HCT116 (cell line): ENCODE results near the gene CNPPD1. TPM values are rescaled to one million over a fixed set of nuclear protein-coding genes. Genes with fewer than 3 reads are reported as not detected.

Source experiments
- ATAC-seq: fragments of 200-7000 bp; cut with Tn5 transposase; 2 replicates; pipeline ENCODE4 v1.9.1; 2020; ENCODE audit warnings: mild to moderate bottlenecking, moderate library complexity
- BruUV-seq: library from RNA; stranded (reverse); fragments of 400-500 nt; replicated peaks from 2 replicates; lab custom pipeline; 2021; lab: Mats Ljungman, UMichigan
- CTCF ChIA-PET: fragments of 300-600 bp; sonication (Branson Sonifier 250); formaldehyde crosslinking; loops from one replicate; lab custom pipeline; 2021; ENCODE audit warnings: antibody characterized with exemption; lab: Charles Lee
- POLR2A ChIA-PET: fragments of 300-600, 350-600 bp; sonication (Branson Sonifier 250); formaldehyde crosslinking; loops from one replicate; lab custom pipeline; 2021; ENCODE audit warnings: antibody characterized with exemption; lab: Charles Lee
- RAD21 ChIA-PET, 2 experiments: fragments of 300-600 bp; sonication (Branson Sonifier 250); formaldehyde crosslinking; loops; one replicate each; lab custom pipeline; 2023; ENCODE audit warnings: low total read pairs in 2 of 2; ENCODE audit not compliant: uncharacterized antibody in 2 of 2, unreplicated experiment in 2 of 2, low non-redundant PET in 1 of 2; lab: Charles Lee
- DNase-seq: peaks from one replicate; pipeline ENCODE4 v3.0.0-alpha.2; 2010; ENCODE audit warnings: low read depth, low spot score
- H2AFZ ChIP-seq: fragments of 200-600 bp; shearing (Covaris generic), sonication (generic); 2 replicates; pipeline ENCODE4 v1.6.1; 2017; ENCODE audit warnings: low read depth, mixed run types, mixed read lengths, antibody characterized with exemption, low read length; ENCODE audit not compliant: poor library complexity, severe bottlenecking
- H3K27ac ChIP-seq: 2 replicates; pipeline ENCODE4 v1.5.1; 2012; ENCODE audit warnings: low read depth, low read length
- H3K27me3 ChIP-seq: fragments of 200-600 bp; sonication (generic); 2 replicates; pipeline ENCODE4 v1.6.1; 2016; ENCODE audit warnings: mixed run types, low read length, mixed read lengths; ENCODE audit not compliant: insufficient read depth
- H3K36me3 ChIP-seq, 2 experiments: fragments of 200-500 bp in 1 of 2; fragments of 200-600 bp in 1 of 2; sonication (Bioruptor generic) in 1 of 2; sonication (generic) in 1 of 2; 2 replicates each; pipeline versions ENCODE4 v1.5.1 to v1.6.1; 2014 to 2016; ENCODE audit warnings: low read length in 2 of 2, inconsistent platforms in 1 of 2, mixed read lengths in 1 of 2, mixed run types in 1 of 2; ENCODE audit not compliant: insufficient read depth in 2 of 2, control insufficient read depth in 1 of 2
- H3K4me1 ChIP-seq, 2 experiments: fragments of 200-600 bp in 1 of 2; sonication (generic) in 1 of 2; 2 replicates each; pipeline versions ENCODE4 v1.5.1 to v1.6.1; 2012 to 2017; ENCODE audit warnings: low read length in 2 of 2, inconsistent platforms in 1 of 2, mild to moderate bottlenecking in 1 of 2, mixed read lengths in 1 of 2, mixed run types in 1 of 2, moderate library complexity in 1 of 2; ENCODE audit not compliant: insufficient read depth in 2 of 2, control insufficient read depth in 1 of 2
- H3K4me2 ChIP-seq: fragments of 200-600 bp; sonication (generic); 2 replicates; pipeline ENCODE4 v1.6.1; 2017; ENCODE audit warnings: mixed run types, low read length, mixed read lengths
- H3K4me3 ChIP-seq, 2 experiments: fragments of 200-600 bp in 1 of 2; sonication (generic) in 1 of 2; replicated peaks in 1 of 2; 2 replicates each; pipeline ENCODE4 v1.5.1; 2011 to 2016; ENCODE audit warnings: low read length in 2 of 2, control low read depth in 1 of 2, low read depth in 1 of 2, mild to moderate bottlenecking in 1 of 2, mixed read lengths in 1 of 2, mixed run types in 1 of 2
- H3K79me2 ChIP-seq: fragments of 200-600 bp; sonication (generic); 2 replicates; pipeline ENCODE4 v1.6.1; 2017; ENCODE audit warnings: mild to moderate bottlenecking, mixed run types, low read length, moderate library complexity, mixed read lengths; ENCODE audit not compliant: insufficient read depth
- H3K9ac ChIP-seq: fragments of 200-600 bp; sonication (generic); 2 replicates; pipeline ENCODE4 v1.6.1; 2016; ENCODE audit warnings: low read length, mixed read lengths
- H3K9me2 ChIP-seq: fragments of 200-600 bp; sonication (generic), shearing (Covaris generic); 2 replicates; pipeline ENCODE4 v1.6.1; 2017; ENCODE audit warnings: mixed run types, mild to moderate bottlenecking, moderate library complexity; ENCODE audit not compliant: insufficient read depth
- H3K9me3 ChIP-seq, 2 experiments: fragments of 200-500 bp in 1 of 2; fragments of 200-600 bp in 1 of 2; sonication (Bioruptor generic) in 1 of 2; sonication (generic) in 1 of 2; 2 replicates each; pipeline ENCODE4 v1.6.1; 2014 to 2017; ENCODE audit warnings: low read length in 2 of 2, mixed read lengths in 2 of 2, inconsistent platforms in 1 of 2, low read depth in 1 of 2, mild to moderate bottlenecking in 1 of 2, mixed run types in 1 of 2, moderate library complexity in 1 of 2; ENCODE audit not compliant: control insufficient read depth in 1 of 2, insufficient read depth in 1 of 2
- H4K20me1 ChIP-seq: fragments of 200-600 bp; sonication (generic), shearing (Covaris generic); 2 replicates; pipeline ENCODE4 v1.6.1; 2017; ENCODE audit warnings: mixed run types, mild to moderate bottlenecking, moderate library complexity; ENCODE audit not compliant: insufficient read depth
- CEBPB ChIP-seq: IDR thresholded peaks from 2 replicates; pipeline ENCODE4 v1.6.1; 2012; ENCODE audit warnings: low read depth
- CTCF ChIP-seq, 3 experiments: fragments of 200-600 bp in 1 of 3; sonication (generic) in 1 of 3; IDR thresholded peaks in 2 of 3; conservative IDR thresholded peaks in 1 of 3; 2 replicates each; pipeline ENCODE4 v1.5.1; 2012 to 2017; ENCODE audit warnings: low read depth in 2 of 3, low read length in 2 of 3, antibody characterized with exemption in 1 of 3, borderline replicate concordance in 1 of 3, control low read depth in 1 of 3, mild to moderate bottlenecking in 1 of 3, mixed read lengths in 1 of 3, mixed run types in 1 of 3, moderate library complexity in 1 of 3; ENCODE audit not compliant: insufficient read depth in 1 of 3
- EZH2phosphoT487 ChIP-seq: fragments of 200-600 bp; IDR thresholded peaks from 2 replicates; pipeline ENCODE4 v1.6.1; 2018; ENCODE audit warnings: antibody characterized with exemption, borderline replicate concordance
- POLR2AphosphoS5 ChIP-seq: IDR thresholded peaks from 2 replicates; pipeline ENCODE4 v1.6.1; 2011; ENCODE audit warnings: mild to moderate bottlenecking, low read depth, low read length, moderate library complexity
- RAD21 ChIP-seq: IDR thresholded peaks from 2 replicates; pipeline ENCODE4 v1.6.1; 2012; ENCODE audit warnings: low read depth, mild to moderate bottlenecking
- ZBTB33 ChIP-seq: IDR thresholded peaks from 2 replicates; pipeline ENCODE4 v1.6.1; 2011; ENCODE audit warnings: mild to moderate bottlenecking, low read length, moderate library complexity; ENCODE audit not compliant: insufficient replicate concordance; ENCODE audit errors: extremely low read depth
- ZFX ChIP-seq: fragments of 450-650 bp; IDR thresholded peaks from 2 replicates; pipeline ENCODE4 v1.6.1; 2017
- intact Hi-C: fragments of 100-400 bp; cut with micrococcal nuclease; formaldehyde crosslinking; loops from 2 replicates; pipeline ENCODE4 v1.10.0; 2022
- total RNA-seq: library from RNA; stranded (reverse); gene quantifications from one replicate; pipeline ENCODE4 v1.2.1, GENCODE V29; 2021; ENCODE audit not compliant: unreplicated experiment

CNPPD1 gene
- total RNA-seq, 1 experiment from 2014 or later = 41.9 TPM

- Histone ChIP-seq H3K9me3 (no peaks in the 10 kb centered on the region), H2AFZ (no peak overlapping the region), H3K4me1 (peaks cover 5 to 8% of the 10 kb centered on the region in 2 experiments), H3K4me2 (no peak overlapping the region), H3K27ac (no peak overlapping the region), H3K9me2 (no peaks in the 10 kb centered on the region), H3K79me2 (peaks cover 7% of the 10 kb centered on the region; the same call in 1 of the 2 replicates), H4K20me1 (no peaks in the 10 kb centered on the region), H3K36me3 (peaks cover 0 to 7% of the 10 kb centered on the region in 2 experiments; a peak in 2 of 4 replicates), H3K27me3 (no peaks in the 10 kb centered on the region)
- peak; percentile 18 for DNase-seq
- POLR2A ChIA-PET = no interaction called here
- RAD21 ChIA-PET = no interaction called here
- no peak for TF ChIP-seq RAD21
- TF ChIP-seq POLR2AphosphoS5 = no peak
- TF ChIP-seq ZFX = no peak
- no peak for TF ChIP-seq ZBTB33
- TF ChIP-seq EZH2phosphoT487 = no peak
- peak in 2 of 3 experiments; percentile 73 to 80; a peak in 4 of 6 replicates for TF ChIP-seq CTCF (IDR thresholded peaks at IDR 0.05 in 2 of 3, conservative IDR thresholded peaks at IDR 0.05 in 1 of 3; ENCODE audit: borderline replicate concordance in 1 of 3, insufficient read depth in 1 of 3, low read depth in 2 of 3, low read length in 2 of 3)
- no peak for TF ChIP-seq CEBPB
- TF ChIP-seq, all 23 proteins: peak for 1
- intact Hi-C loops = loop anchor here (2.0 to 10.0 kb wide), 3 partner anchors 40 to 364 kb away; no protein-coding TSS in a partner anchor
- H3K9ac ChIP-seq = no peak overlapping the region
- no TSS peak for BruUV-seq
- H3K4me3 ChIP-seq = no peak overlapping the region
- CTCF ChIA-PET = interaction anchor here (0.8 to 1.7 kb wide), 7 partner anchors 40 to 180 kb away, joined by 3 to 10 read pairs (median 4); partner anchors contain the start of gene ABCB6
- ATAC-seq = peak; percentile 81
Observed at GRCh38 chr2:219171231-219171651, 5.5 kb downstream of the CNPPD1 start.
